A673 (cell line): ENCODE results near the gene CDR2L. TPM values are rescaled to one million over a fixed set of nuclear protein-coding genes. Genes with fewer than 3 reads are reported as not detected.

Experiments
- BruUV-seq: library from RNA; stranded (reverse); fragments of 400-500 nt; replicated peaks from 2 replicates; lab custom pipeline; 2021; lab: Mats Ljungman, UMichigan
- CTCF ChIA-PET: fragments of 300-600 bp; sonication (Branson Sonifier 250); formaldehyde crosslinking; loops from one replicate; lab custom pipeline; 2022; ENCODE audit warnings: antibody characterized with exemption; lab: Charles Lee
- POLR2A ChIA-PET: fragments of 300-600 bp; sonication (Branson Sonifier 250); formaldehyde crosslinking; loops from one replicate; lab custom pipeline; 2022; ENCODE audit warnings: antibody characterized with exemption; ENCODE audit not compliant: low non-redundant PET; lab: Charles Lee
- DNase-seq: peaks from one replicate; pipeline ENCODE4 v3.0.0-alpha.2; 2015; ENCODE audit warnings: low spot score
- H3K27ac ChIP-seq: fragments of 200-600 bp; sonication (generic); 2 replicates; pipeline ENCODE4 v1.5.1; 2016; ENCODE audit warnings: mixed run types, low read depth, mild to moderate bottlenecking, mixed read lengths, antibody characterized with exemption, low read length; ENCODE audit not compliant: poor library complexity, severe bottlenecking
- H3K27me3 ChIP-seq: fragments of 200-600 bp; sonication (generic); replicated peaks from 2 replicates; pipeline ENCODE4 v1.6.1; 2017; ENCODE audit warnings: mixed run types, low read depth, mild to moderate bottlenecking, mixed read lengths, antibody characterized with exemption, low read length; ENCODE audit not compliant: insufficient read depth, poor library complexity
- H3K36me3 ChIP-seq: fragments of 200-600 bp; sonication (generic); 2 replicates; pipeline ENCODE4 v1.6.1; 2016; ENCODE audit warnings: mixed run types, mild to moderate bottlenecking, mixed read lengths, antibody characterized with exemption, low read length; ENCODE audit not compliant: insufficient read depth, poor library complexity, severe bottlenecking
- H3K4me1 ChIP-seq: fragments of 200-600 bp; sonication (generic); 2 replicates; pipeline ENCODE4 v1.6.1; 2017; ENCODE audit warnings: mixed run types, mild to moderate bottlenecking, mixed read lengths, antibody characterized with exemption, low read length; ENCODE audit not compliant: insufficient read depth, poor library complexity, severe bottlenecking
- H3K4me3 ChIP-seq: fragments of 200-600 bp; sonication (generic); 2 replicates; pipeline ENCODE4 v1.5.1; 2016; ENCODE audit warnings: low read depth, mixed run types, mild to moderate bottlenecking, mixed read lengths, low read length; ENCODE audit not compliant: poor library complexity, severe bottlenecking
- H3K9me3 ChIP-seq: fragments of 200-600 bp; sonication (generic); 2 replicates; pipeline ENCODE4 v1.6.1; 2016; ENCODE audit warnings: mixed run types, low read depth, mild to moderate bottlenecking, mixed read lengths, antibody characterized with exemption, low read length; ENCODE audit not compliant: poor library complexity, severe bottlenecking
- EZH2 ChIP-seq: fragments of 200-600 bp; sonication (generic); IDR thresholded peaks from 2 replicates; pipeline ENCODE4 v1.6.1; 2017; ENCODE audit warnings: borderline replicate concordance, low read depth, mild to moderate bottlenecking, mixed read lengths, antibody characterized with exemption, low read length; ENCODE audit not compliant: poor library complexity, severe bottlenecking
- intact Hi-C: fragments of 100-400 bp; cut with micrococcal nuclease; formaldehyde crosslinking; loops from one replicate; pipeline ENCODE4 v1.10.0; 2022; ENCODE audit not compliant: unreplicated experiment
- total RNA-seq: library from RNA; stranded (reverse); gene quantifications from 2 replicates; pipeline ENCODE4 v1.2.3, GENCODE V29; 2021
- TF ChIP-seq, protein P1 (sequence below): fragments of 300-800, 200-600 bp; sonication (generic); conservative IDR thresholded peaks from 2 replicates; pipeline ENCODE4 v1.5.1; 2017; ENCODE audit warnings: low read depth, mild to moderate bottlenecking, antibody characterized with exemption, low read length, moderate library complexity, mixed read lengths

Gene CDR2L
- total RNA-seq, 1 experiment from 2014 or later = 5.8 TPM

GRCh38 chr17:74950207-74950606, 37.2 kb upstream of the CDR2L start:
- ChIA-PET CTCF (no interaction called here), POLR2A (no interaction called here)
- no peaks in the 10 kb centered on the region for H3K36me3 ChIP-seq
- H3K27me3 ChIP-seq = peaks cover 86% of the 10 kb centered on the region
- no peak for DNase-seq
- H3K4me1 ChIP-seq = no peaks in the 10 kb centered on the region
- no peaks in the 10 kb centered on the region for H3K9me3 ChIP-seq
- intact Hi-C loops = loop anchor here (10.0 kb wide), 1 partner anchor 205 kb away; the partner anchor contains the start of gene NHERF1
- TF ChIP-seq, protein P1, sequence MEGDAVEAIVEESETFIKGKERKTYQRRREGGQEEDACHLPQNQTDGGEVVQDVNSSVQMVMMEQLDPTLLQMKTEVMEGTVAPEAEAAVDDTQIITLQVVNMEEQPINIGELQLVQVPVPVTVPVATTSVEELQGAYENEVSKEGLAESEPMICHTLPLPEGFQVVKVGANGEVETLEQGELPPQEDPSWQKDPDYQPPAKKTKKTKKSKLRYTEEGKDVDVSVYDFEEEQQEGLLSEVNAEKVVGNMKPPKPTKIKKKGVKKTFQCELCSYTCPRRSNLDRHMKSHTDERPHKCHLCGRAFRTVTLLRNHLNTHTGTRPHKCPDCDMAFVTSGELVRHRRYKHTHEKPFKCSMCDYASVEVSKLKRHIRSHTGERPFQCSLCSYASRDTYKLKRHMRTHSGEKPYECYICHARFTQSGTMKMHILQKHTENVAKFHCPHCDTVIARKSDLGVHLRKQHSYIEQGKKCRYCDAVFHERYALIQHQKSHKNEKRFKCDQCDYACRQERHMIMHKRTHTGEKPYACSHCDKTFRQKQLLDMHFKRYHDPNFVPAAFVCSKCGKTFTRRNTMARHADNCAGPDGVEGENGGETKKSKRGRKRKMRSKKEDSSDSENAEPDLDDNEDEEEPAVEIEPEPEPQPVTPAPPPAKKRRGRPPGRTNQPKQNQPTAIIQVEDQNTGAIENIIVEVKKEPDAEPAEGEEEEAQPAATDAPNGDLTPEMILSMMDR = no peak
- TF ChIP-seq EZH2 = no peak
- no peak overlapping the region for H3K27ac ChIP-seq
- no TSS peak for BruUV-seq
- H3K4me3 ChIP-seq = no peak overlapping the region

DNA sequence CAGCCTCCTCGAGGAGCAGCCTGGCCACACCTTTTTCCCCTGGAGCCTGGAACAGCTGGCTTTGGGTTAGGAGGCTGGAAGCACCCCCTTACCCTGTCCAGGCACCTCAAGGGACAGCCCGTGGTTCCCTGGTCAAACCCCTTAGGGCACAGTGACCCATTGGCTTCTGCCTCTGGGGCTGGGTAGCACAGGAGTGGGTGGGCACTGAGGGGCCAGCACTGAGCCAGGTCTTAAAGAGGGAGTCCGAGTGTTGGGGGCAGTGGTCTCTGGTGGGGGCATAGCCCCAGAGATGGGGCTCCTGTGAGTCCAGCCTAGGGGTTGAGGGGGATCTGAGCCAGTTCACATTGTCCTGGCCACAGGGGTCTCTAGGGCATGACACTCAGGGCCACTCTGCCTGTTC, 36.4 kb upstream of the CDR2L start:
- DNase-seq = no peak
- Histone ChIP-seq H3K27me3 (peaks cover 80% of the 10 kb centered on the region), H3K9me3 (no peaks in the 10 kb centered on the region), H3K36me3 (no peaks in the 10 kb centered on the region), H3K4me3 (no peak overlapping the region), H3K27ac (no peak overlapping the region), H3K4me1 (no peaks in the 10 kb centered on the region)
- TF ChIP-seq EZH2 = no peak
- intact Hi-C loops = loop anchor here (10.0 kb wide), 1 partner anchor 206 kb away; the partner anchor contains the start of gene NHERF1
- ChIA-PET POLR2A (no interaction called here), CTCF (interaction anchor here (0.5 kb wide), 1 partner anchor 56 kb away, joined by 3 read pairs; no protein-coding TSS in a partner anchor)
- no TSS peak for BruUV-seq

- intact Hi-C loops = loop anchor here (10.0 kb wide), 1 partner anchor 207 kb away; the partner anchor contains the start of gene NHERF1
- POLR2A ChIA-PET = interaction anchor here (0.6 kb wide), 1 partner anchor 190 kb away, joined by 8 read pairs; no protein-coding TSS in a partner anchor
These were observed 35.6 kb upstream of the CDR2L start for GRCh38 chr17:74951680-74952421.

More at GRCh38 chr17:74951680-74952421, 35.6 kb upstream of the CDR2L start:
- CTCF ChIA-PET = interaction anchor here (0.6 to 0.7 kb wide), 2 partner anchors 10 to 171 kb away, joined by 3 to 8 read pairs; no protein-coding TSS in a partner anchor
- H3K27me3 ChIP-seq = peaks cover 72% of the 10 kb centered on the region
- no TSS peak for BruUV-seq
- no peak overlapping the region for H3K4me3 ChIP-seq
- no peak for DNase-seq
- no peaks in the 10 kb centered on the region for H3K36me3 ChIP-seq
- TF ChIP-seq, protein P1 = no peak
- TF ChIP-seq EZH2 = no peak
- H3K9me3 ChIP-seq = no peaks in the 10 kb centered on the region
- H3K27ac ChIP-seq = no peak overlapping the region
- H3K4me1 ChIP-seq = no peaks in the 10 kb centered on the region
